HTR-8/SVneo (cell line): ENCODE data around the gene LRTM2.

Experiments used
- DNase-seq: peaks from one replicate; pipeline ENCODE4 v3.0.0; 2011; ENCODE audit warnings: low spot score, mixed read lengths; ENCODE audit not compliant: insufficient read length
- FAIRE-seq: peaks from 2 replicates; lab custom pipeline; 2011; peaks lifted over from hg19 to GRCh38; lab: Jason Lieb, UNC

LRTM2 gene

DNA sequence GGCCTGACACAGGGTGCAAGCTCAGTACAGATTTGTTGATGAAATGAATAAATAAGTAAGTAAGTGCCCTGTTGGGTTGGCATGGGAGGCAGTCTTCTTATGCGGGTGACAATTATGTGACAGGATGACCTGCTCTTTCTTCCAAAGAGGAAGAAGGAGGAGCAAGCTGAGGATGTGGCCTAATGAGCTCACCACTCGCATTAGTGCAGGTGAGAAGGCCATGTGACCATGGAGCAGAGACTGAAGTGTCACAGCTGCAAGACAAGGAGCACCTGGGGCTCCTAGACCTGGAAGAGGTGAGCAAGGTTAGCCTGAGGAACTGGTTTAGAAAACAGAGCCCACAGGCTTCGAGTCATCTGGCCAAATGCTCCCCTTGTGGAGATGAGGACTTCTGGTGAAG is 34.9 kb downstream of the LRTM2 start:
- DNase-seq (no peak), FAIRE-seq (peak; percentile 23)

DNA sequence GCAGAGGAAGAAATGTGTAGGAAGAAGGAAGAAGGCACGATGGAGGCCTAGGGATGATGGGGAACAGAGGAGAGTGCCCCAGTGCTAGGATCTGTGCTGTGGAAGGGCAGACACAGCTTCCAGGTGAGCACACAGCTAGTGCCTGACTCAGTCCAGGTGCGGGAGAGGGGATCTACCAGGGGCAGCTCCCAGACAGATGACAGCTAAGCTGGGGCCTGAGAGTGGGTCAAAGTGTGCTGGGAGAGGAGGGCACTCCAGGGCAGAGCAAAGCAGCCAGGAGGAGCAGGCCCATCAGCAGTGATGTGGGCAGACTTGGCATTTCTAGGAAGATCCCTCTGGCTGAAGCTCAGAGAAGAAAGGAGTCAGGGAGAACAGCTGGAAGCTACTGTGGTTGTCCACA is 36.7 kb downstream of the LRTM2 start:
- no peak for DNase-seq
- FAIRE-seq: peak; percentile 51

DNA sequence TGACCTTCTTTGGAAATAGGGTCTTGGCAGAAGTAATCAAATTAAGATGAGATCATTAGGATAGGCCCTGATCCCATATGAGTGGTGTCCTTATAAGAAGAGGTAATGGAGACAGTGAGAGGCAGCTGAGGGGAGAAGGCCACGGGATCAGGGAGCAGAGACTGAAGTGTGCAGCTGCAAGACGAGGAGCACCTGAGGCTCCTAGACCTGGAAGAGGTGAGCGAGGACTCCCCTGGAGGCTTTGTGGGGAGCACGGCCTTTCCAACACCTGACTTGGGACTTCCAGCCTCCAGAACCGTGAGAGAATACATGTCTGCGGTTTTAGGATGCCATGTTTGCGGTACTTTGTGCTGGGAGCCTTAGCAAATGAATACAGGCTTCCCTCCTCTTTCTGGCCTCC is 37.5 kb downstream of the LRTM2 start:
- DNase-seq: no peak
- FAIRE-seq: no peak

GRCh38 chr12:1858456-1858855 is 38.1 kb downstream of the LRTM2 start:
- FAIRE-seq (no peak), DNase-seq (no peak)

DNA sequence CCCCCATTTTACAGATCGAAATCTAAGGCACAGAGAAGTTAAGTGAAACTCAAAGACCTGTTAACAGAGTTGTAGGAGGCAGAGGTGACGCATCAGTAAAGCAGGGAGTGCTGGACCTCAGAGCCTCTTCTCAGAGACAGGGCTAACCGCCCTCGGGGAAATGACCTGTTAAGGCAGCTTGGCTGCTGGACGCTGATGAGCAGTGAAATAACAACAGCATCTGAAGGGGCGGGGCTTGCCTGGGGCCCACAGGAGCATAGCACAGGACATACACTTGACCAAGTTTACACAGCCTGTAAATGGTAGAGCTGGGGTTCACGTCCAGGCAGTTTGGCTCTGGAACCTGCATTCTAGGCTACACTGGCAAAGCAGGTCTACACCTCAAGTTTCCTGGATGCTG is 39.3 kb downstream of the LRTM2 start:
- FAIRE-seq: peak; percentile 95
- peak; percentile 75 for DNase-seq

DNA sequence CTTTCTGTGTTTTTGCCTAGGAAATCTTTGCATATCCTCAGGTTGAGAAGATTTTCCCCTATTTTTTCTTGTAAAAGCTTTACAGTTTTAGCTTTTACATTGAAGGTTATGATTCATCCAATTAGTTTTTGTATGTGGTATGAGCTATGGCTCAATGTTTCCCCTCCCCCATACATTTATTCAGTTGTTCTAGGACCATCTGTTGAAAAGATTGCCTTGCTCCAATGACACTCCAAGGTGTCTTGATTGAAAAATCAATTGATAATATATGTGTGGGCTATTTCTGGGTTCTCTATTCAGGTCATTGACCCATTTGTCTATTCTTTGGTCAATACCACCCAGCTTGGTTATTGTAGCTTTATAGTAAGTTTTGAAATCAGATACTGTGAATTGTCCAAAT is 42.6 kb downstream of the LRTM2 start:
- FAIRE-seq (no peak), DNase-seq (no peak)

- no peak for FAIRE-seq
Observed at GRCh38 chr12:1863823-1864222, 43.5 kb downstream of the LRTM2 start.

GRCh38 chr12:1864456-1864855 is 44.1 kb downstream of the LRTM2 start:
- no peak for DNase-seq
- peak; percentile 38 for FAIRE-seq

More at GRCh38 chr12:1863823-1864222, 43.5 kb downstream of the LRTM2 start:
- no peak for DNase-seq

GRCh38 chr12:1864867-1865266 is 44.5 kb downstream of the LRTM2 start:
- DNase-seq (no peak), FAIRE-seq (no peak)

GRCh38 chr12:1865284-1865866 is 45.0 kb downstream of the LRTM2 start:
- DNase-seq (no peak), FAIRE-seq (peak; percentile 64)

- no peak for DNase-seq
- peak; percentile 64 for FAIRE-seq
Observed at GRCh38 chr12:1869145-1869544, 48.8 kb downstream of the LRTM2 start.

DNA sequence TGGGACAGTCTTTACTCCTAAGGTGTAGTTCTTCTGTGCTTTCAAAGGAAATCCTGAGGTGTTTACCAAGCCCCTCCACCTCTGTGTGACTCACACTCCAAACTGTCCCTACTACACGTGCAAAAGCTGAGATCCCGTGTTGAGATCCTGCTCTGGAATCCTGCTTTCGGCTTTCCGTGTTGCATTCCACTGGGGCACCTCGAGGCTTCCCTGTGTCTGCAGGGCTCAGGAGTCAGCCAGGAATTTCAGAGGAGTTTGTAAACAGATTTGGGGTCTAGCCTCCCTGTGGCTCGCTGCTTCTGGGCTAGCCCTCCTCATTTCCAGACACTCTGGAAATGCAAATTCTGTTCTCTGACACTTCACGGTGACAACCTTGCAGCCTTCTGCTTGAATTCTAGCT is 49.7 kb downstream of the LRTM2 start:
- DNase-seq: no peak
- FAIRE-seq: no peak

DNA sequence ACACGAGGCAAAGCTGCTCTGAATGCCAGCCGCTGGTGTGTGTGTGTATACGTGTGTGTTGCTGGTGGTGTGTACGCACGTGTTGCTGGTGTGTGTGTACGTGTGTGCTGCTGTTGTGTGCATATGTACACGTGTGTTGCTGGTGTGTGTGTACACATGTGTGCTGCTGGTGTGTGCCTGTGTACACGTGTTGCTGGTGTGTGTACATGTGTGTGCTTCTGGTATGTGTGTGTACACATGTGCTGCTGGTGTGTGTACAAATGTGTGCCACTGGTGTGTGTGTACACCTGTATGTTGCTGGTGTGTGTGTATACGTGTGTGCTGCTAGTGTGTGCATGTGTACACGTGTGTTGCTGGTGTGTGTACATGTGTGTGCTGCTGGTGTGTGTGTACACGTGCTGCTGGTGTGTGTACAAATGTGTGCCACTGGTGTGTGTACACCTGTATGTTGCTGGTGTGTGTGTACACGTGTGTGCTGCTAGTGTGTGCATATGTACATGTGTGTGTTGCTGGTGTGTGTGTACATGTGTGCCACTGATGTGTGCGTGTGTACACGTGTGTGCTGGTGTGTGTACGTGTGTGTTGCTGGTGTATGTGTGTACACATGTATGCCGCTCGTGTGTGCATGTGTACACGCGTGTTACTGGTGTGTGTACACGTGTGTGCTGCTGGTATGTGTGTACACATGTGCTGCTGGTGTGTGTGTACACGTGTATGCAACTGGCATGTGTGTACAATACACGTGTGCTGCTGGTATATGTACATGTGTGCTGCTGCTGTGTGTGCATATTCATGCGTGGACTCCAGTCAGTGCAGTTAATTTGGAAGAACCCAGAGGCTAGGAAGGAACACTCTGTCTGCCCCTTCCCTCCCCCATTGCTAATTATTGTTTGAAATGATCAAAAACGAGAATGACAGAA is 50.9 kb downstream of the LRTM2 start:
- FAIRE-seq (peak; percentile 100), DNase-seq (no peak)

GRCh38 chr12:1872001-1872400 is 51.6 kb downstream of the LRTM2 start:
- no peak for DNase-seq
- no peak for FAIRE-seq

- no peak for DNase-seq
- no peak for FAIRE-seq
Observed at GRCh38 chr12:1872448-1872847, 52.1 kb downstream of the LRTM2 start.

GRCh38 chr12:1873531-1874510 is 53.5 kb downstream of the LRTM2 start:
- FAIRE-seq (peak; percentile 63), DNase-seq (no peak)

DNA sequence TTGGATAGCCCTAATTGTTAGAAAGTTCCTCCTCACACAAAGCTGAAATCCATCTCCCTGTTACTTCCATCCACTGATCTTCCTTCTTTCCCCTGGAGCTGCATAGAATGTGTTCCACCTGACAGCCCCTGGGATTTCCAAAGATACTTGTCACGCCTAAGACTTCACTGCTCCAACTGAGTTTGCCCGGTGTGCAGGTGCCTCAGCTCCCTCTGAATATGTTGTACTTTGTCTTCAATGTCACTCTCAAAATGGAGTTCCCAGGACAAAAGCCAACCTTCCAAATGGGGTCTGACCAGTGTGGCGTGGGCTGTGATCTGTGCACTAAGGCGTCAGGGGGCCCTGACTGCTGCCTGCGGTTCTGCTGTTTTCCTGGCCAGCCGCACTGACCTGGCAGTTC is 55.2 kb downstream of the LRTM2 start:
- FAIRE-seq (no peak), DNase-seq (no peak)

DNA sequence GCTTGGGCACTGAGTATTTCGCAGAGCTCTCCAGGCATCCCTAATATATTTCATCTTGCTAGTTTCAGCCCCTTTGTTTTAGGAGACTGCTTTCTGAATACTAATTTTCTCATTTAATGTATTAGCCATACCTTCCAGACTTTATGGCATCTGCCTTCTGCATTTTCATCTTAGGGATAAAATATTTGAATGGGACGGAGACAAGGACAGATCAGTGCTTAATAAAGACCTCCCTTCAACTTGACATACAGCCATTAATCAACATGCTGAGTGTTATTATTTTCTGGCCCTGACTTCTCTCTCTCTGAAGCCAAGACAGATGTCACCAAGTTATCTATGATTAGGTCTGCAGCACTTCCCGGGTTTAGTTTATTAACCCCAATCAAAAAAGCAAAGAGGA is 55.7 kb downstream of the LRTM2 start:
- DNase-seq: no peak
- FAIRE-seq: no peak

DNA sequence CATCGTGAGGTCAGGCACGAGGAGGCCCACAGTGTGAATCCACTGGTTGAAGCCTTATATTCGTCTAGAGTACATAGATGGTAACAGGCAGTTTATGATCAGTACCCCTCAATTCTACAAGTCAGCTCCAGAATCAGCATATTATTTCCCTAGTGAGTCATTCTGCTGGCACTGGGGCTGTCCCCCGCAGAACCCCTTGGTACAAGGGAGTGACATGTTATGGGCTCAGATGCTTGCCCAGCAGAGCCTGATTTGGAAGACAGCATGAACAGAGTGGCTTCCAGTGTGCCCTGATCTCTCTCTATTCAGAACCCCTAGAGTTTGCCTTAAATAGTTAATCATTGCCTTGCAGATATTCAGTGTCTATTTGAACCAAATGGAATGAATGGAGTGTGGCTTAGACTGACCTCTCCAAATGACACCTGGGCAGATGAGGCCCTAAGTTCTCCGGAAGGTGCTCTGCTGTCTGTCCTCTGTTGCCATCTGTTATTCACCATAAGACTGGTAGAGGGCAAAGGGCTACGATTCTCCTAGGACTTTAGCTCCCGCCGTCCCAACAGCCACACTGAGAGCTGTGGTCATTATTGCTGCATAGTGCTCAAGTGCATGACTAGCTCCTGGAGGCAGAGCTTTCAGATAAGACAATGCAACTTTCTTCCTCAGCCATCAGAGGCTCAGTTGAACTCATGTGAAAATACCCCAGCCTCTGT is 57.0 kb downstream of the LRTM2 start:
- DNase-seq: no peak
- peak; percentile 68 for FAIRE-seq

DNA sequence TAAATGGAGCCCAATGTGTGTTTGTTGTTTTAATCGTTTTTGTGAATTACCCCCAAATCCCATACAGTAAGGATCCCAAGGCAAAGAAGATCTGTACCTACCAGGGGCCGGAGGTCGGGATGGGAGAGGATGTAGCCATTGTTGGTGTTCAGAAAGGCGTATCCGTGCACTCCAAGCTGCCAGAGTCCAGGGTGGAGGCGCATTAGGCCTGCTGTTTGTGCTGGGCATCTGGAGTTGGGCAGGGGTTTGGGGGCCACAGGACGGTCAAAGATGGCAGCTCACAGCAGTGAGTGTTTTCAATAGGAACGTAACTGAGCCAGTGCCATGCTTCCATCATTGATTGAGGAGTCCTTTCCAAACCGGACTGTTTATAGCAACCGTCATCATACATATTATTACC is 57.8 kb downstream of the LRTM2 start:
- DNase-seq: no peak
- FAIRE-seq: peak; percentile 73
